Testis (tissue), 3 donors: ENCODE measurements around the gene SDK1. TPM values are rescaled to one million over a fixed set of nuclear protein-coding genes. Genes with fewer than 3 reads are reported as not detected.

Experiments
- DNase-seq: peaks from one replicate; pipeline ENCODE4 v3.0.0-alpha.2; 2019
- H3K27ac ChIP-seq, 2 donors: fragments of 200-600 bp; sonication (generic); one replicate each; pipeline ENCODE4 v1.5.1; 2019
- H3K27me3 ChIP-seq: fragments of 200-600 bp; sonication (generic); one replicate; pipeline ENCODE4 v1.5.1; 2019
- H3K36me3 ChIP-seq: fragments of 200-600 bp; sonication (generic); one replicate; pipeline ENCODE4 v1.5.1; 2017; ENCODE audit warnings: low read depth; ENCODE audit errors: missing control alignments
- H3K4me1 ChIP-seq: fragments of 200-600 bp; sonication (generic); one replicate; pipeline ENCODE4 v1.5.1; 2019
- H3K4me3 ChIP-seq, 2 donors: fragments of 200-600 bp; sonication (generic); one replicate each; pipeline ENCODE4 v1.5.1; 2017 to 2019
- H3K9me3 ChIP-seq: fragments of 200-600 bp; sonication (generic); one replicate; pipeline ENCODE4 v1.5.1; 2017
- CTCF ChIP-seq, 3 experiments: fragments of 450-650 bp in 2 of 3; fragments of 200-600 bp in 1 of 3; sonication (generic) in 1 of 3; IDR thresholded peaks; one replicate each; pipeline ENCODE4 v1.5.1; 2016 to 2019; ENCODE audit warnings: antibody characterized with exemption in 3 of 3, mild to moderate bottlenecking in 2 of 3, moderate library complexity in 1 of 3
- POLR2A ChIP-seq: fragments of 450-650 bp; IDR thresholded peaks from one replicate; pipeline ENCODE4 v1.6.1; 2017; ENCODE audit warnings: antibody characterized with exemption, mild to moderate bottlenecking, moderate library complexity
- WGBS, 2 donors: methylation state at CpG; one replicate each; pipeline ENCODE4 v1.1.5; 2018; 5-methylcytosine and 5-hydroxymethylcytosine counted together
- intact Hi-C: fragments of 100-400 bp; cut with DNase I; formaldehyde crosslinking; loops from one replicate; pipeline ENCODE4 v1.15.1; 2023; ENCODE audit warnings: low total_unique reads
- polyA plus RNA-seq: library from polyadenylated mRNA; stranded (reverse); fragments of 350-450 nt; fragmentation: Illumina TruSeq; extraction: RNeasy Lipid Tissue Mini Kit (QIAGEN cat#74804); gene quantifications from one replicate; pipeline ENCODE4 v1.2.3, GENCODE V29; 2014; ENCODE audit warnings: low read depth, low replicate concordance; ENCODE audit not compliant: insufficient read depth
- total RNA-seq, 2 donors: library from RNA; depleted of rRNA; stranded (reverse); fragments of >200 nt; gene quantifications; one replicate each; pipeline ENCODE4 v1.2.3, GENCODE V29; 2016

The SDK1 gene
- total and polyA plus RNA-seq, 3 donors from 2014 or later = 20.0 to 36.2 (median 24.9) TPM

GRCh38 chr7:3683546-3684539, 382.8 kb downstream of the SDK1 start:
- no peak overlapping the region for H3K27ac ChIP-seq
- H3K4me3 ChIP-seq = no peak overlapping the region
- no peaks in the 10 kb centered on the region for H3K27me3 ChIP-seq
- H3K36me3 ChIP-seq = no peaks in the 10 kb centered on the region
- no peaks in the 10 kb centered on the region for H3K9me3 ChIP-seq
- DNase-seq = no peak
- no peak for TF ChIP-seq POLR2A
- no peak for TF ChIP-seq CTCF (IDR thresholded peaks at IDR 0.05)
- intact Hi-C loops = no loop called here
- H3K4me1 ChIP-seq = no peaks in the 10 kb centered on the region
- WGBS, 2 donors = 81 to 85% methylated on average over 10 to 11 of the region's 12 CpGs

- whole genome bisulfite sequencing, 2 donors = 46 to 78% methylated on average over 2 of the region's 2 CpGs
- intact Hi-C loops = no loop called here
- H3K4me3 ChIP-seq = no peak overlapping the region
- H3K4me1 ChIP-seq = no peaks in the 10 kb centered on the region
- no peaks in the 10 kb centered on the region for H3K36me3 ChIP-seq
- DNase-seq = no peak
- TF ChIP-seq CTCF (IDR thresholded peaks at IDR 0.05) (no peak), POLR2A (no peak)
- no peak overlapping the region for H3K27ac ChIP-seq
- H3K9me3 ChIP-seq = no peaks in the 10 kb centered on the region
- H3K27me3 ChIP-seq = no peaks in the 10 kb centered on the region
Measured at GRCh38 chr7:3688071-3688470, 387.0 kb downstream of the SDK1 start.

GRCh38 chr7:3688842-3689241, 387.8 kb downstream of the SDK1 start:
- DNase-seq = no peak
- Histone ChIP-seq H3K36me3 (no peaks in the 10 kb centered on the region), H3K27ac (no peak overlapping the region), H3K4me3 (no peak overlapping the region), H3K27me3 (no peaks in the 10 kb centered on the region), H3K9me3 (no peaks in the 10 kb centered on the region), H3K4me1 (no peaks in the 10 kb centered on the region)
- intact Hi-C loops = no loop called here
- WGBS, 2 donors = 64 to 93% methylated on average over 3 of the region's 3 CpGs
- TF ChIP-seq CTCF (IDR thresholded peaks at IDR 0.05) (no peak), POLR2A (no peak)

GRCh38 chr7:3691478-3692158, 390.6 kb downstream of the SDK1 start:
- intact Hi-C loops = no loop called here
- DNase-seq = no peak
- Histone ChIP-seq H3K4me3 (no peak overlapping the region), H3K9me3 (no peaks in the 10 kb centered on the region), H3K36me3 (no peaks in the 10 kb centered on the region), H3K27ac (no peak overlapping the region), H3K4me1 (no peaks in the 10 kb centered on the region), H3K27me3 (no peaks in the 10 kb centered on the region)
- 73 to 81% methylated on average over 5 of the region's 5 CpGs for WGBS, 2 donors
- TF ChIP-seq CTCF (IDR thresholded peaks at IDR 0.05) = no peak
- TF ChIP-seq POLR2A = no peak
